22Rv1 (cell line): Measurements from ENCODE around the gene RAB6B.

Source experiments
- H3K27ac ChIP-seq: fragments of 450-650 bp; 2 replicates; pipeline ENCODE4 v1.5.1; 2017
- ZFX ChIP-seq: fragments of 450-650 bp; IDR thresholded peaks from 2 replicates; pipeline ENCODE4 v1.6.1; 2017; ENCODE audit warnings: antibody characterized with exemption, borderline replicate concordance
- TF ChIP-seq, protein P1 (sequence below): fragments of 450-650 bp; IDR thresholded peaks from 2 replicates; pipeline ENCODE4 v1.5.1; 2017; ENCODE audit warnings: mild to moderate bottlenecking

Gene RAB6B

DNA sequence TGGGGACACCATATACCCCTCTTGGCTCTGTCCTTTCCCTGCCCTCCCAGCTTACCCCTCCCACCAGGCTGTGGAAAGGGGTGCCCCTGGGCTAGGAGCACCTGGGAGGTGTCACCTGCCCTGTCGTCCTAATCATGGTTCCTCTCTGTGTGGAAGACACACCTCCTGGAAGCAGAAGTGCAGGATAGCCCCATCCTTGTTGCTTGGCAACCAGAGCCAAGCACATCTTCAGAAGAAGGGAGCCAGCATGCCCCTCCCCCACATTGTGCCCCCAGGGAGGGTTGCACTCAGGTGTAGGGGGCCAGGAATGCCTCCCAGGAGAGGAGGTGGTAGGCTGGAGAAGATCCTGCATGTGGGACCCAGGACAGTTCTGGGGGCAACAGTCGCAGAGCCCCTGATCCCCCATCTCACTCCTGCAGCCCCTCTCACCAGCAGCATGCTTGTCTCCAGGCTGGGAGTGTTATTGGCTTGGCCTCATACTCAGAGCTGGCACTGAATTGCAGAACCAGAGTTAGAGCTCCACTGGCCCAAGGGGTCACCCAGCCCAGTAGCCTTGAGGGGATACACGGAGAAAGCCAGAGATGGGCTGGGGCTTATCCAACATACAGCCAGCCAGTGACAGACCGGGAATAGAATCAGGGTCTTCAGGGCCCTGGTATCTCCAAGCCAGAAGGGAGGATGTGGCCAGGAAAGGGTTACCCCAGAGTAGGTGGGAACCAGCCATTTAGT lies 8.4 kb downstream of the RAB6B start:
- no peak overlapping the region for H3K27ac ChIP-seq
- TF ChIP-seq, protein P1, sequence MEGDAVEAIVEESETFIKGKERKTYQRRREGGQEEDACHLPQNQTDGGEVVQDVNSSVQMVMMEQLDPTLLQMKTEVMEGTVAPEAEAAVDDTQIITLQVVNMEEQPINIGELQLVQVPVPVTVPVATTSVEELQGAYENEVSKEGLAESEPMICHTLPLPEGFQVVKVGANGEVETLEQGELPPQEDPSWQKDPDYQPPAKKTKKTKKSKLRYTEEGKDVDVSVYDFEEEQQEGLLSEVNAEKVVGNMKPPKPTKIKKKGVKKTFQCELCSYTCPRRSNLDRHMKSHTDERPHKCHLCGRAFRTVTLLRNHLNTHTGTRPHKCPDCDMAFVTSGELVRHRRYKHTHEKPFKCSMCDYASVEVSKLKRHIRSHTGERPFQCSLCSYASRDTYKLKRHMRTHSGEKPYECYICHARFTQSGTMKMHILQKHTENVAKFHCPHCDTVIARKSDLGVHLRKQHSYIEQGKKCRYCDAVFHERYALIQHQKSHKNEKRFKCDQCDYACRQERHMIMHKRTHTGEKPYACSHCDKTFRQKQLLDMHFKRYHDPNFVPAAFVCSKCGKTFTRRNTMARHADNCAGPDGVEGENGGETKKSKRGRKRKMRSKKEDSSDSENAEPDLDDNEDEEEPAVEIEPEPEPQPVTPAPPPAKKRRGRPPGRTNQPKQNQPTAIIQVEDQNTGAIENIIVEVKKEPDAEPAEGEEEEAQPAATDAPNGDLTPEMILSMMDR: no peak
- no peak for TF ChIP-seq ZFX

DNA sequence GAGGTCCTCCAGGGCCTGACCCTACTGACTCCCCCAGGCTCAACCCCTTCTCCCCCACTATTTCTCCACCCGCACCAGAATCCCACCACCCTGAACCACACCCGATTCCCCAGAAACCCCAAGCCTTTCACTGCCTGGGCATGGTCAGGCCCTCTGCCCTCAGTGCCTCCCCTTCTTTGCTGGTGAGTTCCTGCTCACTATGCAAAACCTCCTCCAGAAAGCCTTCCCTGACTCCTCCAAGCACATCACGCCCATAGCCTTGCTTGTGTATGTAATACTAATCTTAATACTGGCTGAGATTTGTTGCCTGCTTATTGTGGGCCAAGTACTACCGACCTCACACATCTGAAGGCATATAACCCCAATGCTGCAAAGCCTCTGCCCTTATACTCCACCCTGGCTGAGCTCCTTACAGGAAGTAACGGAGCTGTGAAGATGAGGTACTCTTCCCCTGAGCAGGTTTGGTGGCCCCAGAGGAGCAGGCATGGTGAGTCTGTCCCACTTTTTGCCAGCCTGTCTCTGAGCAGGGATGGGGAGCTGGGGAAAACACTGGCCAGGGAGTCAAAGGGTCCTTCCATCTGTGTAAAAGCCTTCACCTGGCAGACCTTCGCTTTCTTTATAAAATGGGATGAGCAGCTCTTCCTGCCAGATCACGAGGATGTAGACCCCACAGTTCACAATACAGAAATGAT lies 9.5 kb downstream of the RAB6B start:
- TF ChIP-seq, protein P1: no peak
- TF ChIP-seq ZFX: no peak
- no peak overlapping the region for H3K27ac ChIP-seq

DNA sequence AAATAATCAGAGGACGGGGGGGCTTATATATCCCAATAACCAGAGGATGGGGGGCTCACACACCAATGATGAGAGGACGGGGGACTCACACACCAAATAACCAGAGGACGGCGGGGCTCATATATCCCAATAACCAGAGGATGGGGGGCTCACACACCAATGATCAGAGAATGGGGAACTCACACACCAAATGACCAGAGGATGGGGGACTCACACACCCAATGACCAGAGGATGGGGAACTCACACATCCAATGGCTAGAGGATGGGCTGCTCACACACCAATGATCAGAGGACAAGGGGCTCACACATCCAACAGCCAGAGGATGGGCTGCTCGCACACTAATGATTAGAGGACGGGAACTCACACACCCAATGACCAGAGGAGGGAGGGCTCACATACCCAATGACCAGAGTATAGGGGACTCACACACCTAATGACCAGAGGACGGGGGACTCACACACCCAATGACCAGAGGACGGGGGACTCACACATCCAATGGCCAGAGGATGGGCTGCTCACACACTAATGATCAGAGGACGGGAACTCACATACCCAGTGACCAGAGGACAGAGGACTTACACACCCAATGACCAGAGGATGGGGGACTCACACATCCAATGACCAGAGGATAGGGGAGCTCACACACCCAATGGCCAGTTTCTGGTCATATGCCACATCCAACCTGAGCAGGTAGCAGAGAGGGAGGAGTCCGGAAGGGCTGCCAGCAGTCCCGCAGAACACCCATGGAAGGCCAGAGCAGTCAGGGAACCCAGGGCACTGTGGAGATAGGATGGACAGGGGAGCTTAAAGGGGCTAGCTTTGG lies 10.6 kb downstream of the RAB6B start:
- H3K27ac ChIP-seq: no peak overlapping the region
- TF ChIP-seq ZFX: no peak
- TF ChIP-seq, protein P1: no peak

DNA sequence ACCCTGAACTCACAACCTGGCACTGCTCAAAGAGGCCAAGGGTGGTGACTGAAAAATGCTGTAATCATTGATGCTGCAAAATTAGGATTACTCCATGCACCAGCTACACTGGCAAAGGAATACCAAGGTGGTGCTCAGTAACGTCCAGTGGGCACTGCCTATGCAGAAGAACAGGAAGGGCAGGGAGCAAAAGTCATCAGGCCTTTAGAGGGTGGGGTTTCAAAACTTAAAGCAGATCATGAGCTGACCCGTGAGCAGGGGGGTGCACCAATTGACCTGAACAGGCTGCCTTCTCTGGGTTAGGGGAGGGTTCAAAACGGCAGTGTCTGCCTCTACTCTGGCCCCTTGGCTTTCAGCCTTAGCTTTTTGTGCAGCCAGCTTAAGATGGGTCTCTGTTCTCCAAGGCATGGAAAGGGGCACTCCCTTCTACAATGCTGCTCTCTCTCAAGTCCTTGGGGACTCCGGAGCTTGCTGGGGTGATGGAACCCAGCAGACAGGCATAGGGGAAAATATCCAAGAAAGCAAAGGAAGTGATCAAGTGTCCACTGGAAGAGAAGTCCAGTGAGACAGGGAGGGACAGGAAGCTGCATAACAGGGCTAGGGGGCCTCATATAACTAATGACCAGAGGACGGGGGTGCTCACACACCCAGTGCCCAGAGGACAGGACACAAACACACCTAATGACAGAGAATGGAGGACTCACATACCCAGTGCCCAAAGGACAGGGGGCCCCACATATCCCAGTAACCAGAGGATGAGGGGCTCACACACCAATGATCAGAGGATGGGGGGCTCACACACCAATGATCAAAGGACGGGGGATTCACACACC lies 11.4 kb downstream of the RAB6B start:
- TF ChIP-seq ZFX: no peak
- TF ChIP-seq, protein P1: no peak
- no peak overlapping the region for H3K27ac ChIP-seq

DNA sequence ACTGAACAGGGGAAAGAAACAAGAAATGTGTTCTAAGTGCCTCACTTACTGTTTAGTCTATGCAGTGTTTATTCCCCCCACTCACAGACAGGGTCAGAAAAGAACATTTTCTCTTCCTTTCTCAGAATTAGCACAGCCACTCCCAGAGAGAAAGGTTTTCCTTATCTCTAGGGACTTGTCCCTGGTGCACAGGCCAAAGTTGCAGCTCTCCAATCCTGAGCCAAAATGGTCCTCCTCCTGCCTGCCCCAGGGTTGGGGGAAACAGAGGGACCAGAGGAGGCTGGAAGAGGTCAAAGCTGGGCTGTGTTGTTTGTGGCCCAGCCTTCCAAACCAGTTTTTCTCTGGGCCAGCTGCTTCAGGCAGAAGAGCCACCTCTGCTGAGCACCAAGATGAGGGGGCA lies 12.0 kb downstream of the RAB6B start:
- no peak overlapping the region for H3K27ac ChIP-seq
- TF ChIP-seq ZFX: no peak
- TF ChIP-seq, protein P1: no peak

DNA sequence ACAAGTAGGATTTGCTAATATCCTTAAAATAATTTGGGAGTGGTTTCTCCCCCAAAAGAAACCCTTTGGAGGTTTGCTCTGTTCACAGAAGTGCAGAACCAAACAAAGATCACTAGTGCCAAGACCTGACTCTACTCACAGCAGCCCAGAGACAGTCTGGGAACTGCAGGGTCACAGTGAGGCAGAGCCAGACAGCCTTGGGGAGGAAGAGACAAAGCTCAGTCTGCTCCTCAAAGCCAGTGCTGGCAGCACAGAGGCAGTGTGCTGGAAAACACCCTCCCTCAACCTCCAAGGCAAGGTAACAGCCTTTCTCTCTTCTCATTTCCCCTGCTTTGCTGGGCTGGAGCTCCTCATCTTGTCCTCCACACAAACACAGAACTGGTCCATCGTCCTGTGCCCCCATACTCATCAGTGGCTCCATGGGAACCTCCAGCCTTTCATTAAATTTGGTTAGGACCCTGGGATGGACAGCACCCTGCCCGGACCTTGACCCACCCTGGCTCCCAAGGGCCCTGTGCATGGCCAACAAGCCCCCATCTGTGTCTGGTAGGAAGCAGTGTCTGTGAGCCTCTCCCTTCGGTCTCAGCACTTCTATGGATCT lies 12.6 kb downstream of the RAB6B start:
- TF ChIP-seq ZFX: no peak
- TF ChIP-seq, protein P1: no peak
- no peak overlapping the region for H3K27ac ChIP-seq
